IMR-90 (cell line): ENCODE measurements around the gene MRTFA. TPM values are rescaled to one million over a fixed set of nuclear protein-coding genes. Genes with fewer than 3 reads are reported as not detected.

Experiments
- ATAC-seq: fragments of 200-7000 bp; cut with Tn5 transposase; 2 replicates; pipeline ENCODE4 v1.9.1; 2020; ENCODE audit warnings: low read depth, mild to moderate bottlenecking, moderate library complexity
- BruUV-seq: library from RNA; stranded (reverse); fragments of 400-500 nt; replicated peaks from 2 replicates; lab custom pipeline; 2021; lab: Mats Ljungman, UMichigan
- CTCF ChIA-PET: fragments of 300-600 bp; formaldehyde crosslinking; extraction: SDS; loops from one replicate; lab custom pipeline; 2021; ENCODE audit warnings: antibody characterized with exemption; lab: Yijun Ruan, JAX
- POLR2A ChIA-PET: fragments of 300-600 bp; sonication (Branson Sonifier 250); formaldehyde crosslinking; loops from one replicate; lab custom pipeline; 2022; ENCODE audit warnings: antibody characterized with exemption; ENCODE audit not compliant: unreplicated experiment; lab: Charles Lee
- DNase-seq: peaks from one replicate; pipeline ENCODE4 v3.0.0; 2013
- H2AFZ ChIP-seq: replicated peaks from 2 replicates; pipeline ENCODE3; 2013; ENCODE audit warnings: low read length, mild to moderate bottlenecking; ENCODE audit not compliant: poor library complexity
- H2AK5ac ChIP-seq: 2 replicates; pipeline ENCODE4 v1.6.1; 2013; ENCODE audit warnings: low read depth, low read length, inconsistent platforms
- H2AK9ac ChIP-seq: replicated peaks from 2 replicates; pipeline ENCODE3; 2013; ENCODE audit warnings: mild to moderate bottlenecking, low read depth, low read length, moderate library complexity; ENCODE audit not compliant: poor library complexity
- H2BK120ac ChIP-seq: 2 replicates; pipeline ENCODE4 v1.6.1; 2013; ENCODE audit warnings: low read depth, low read length, inconsistent platforms
- H2BK15ac ChIP-seq: 3 replicates; pipeline ENCODE4 v1.6.1; 2013; ENCODE audit warnings: low read depth, low read length, inconsistent platforms
- H2BK20ac ChIP-seq: 2 replicates; pipeline ENCODE4 v1.6.1; 2013; ENCODE audit warnings: low read depth, mild to moderate bottlenecking, inconsistent platforms, low read length, moderate library complexity
- H2BK5ac ChIP-seq: 2 replicates; pipeline ENCODE4 v1.6.1; 2013; ENCODE audit warnings: mild to moderate bottlenecking, low read depth, low read length, inconsistent platforms; ENCODE audit not compliant: poor library complexity, severe bottlenecking
- H3K14ac ChIP-seq: replicated peaks from 2 replicates; pipeline ENCODE4 v1.6.1; 2013; ENCODE audit warnings: low read depth, low read length, inconsistent platforms
- H3K18ac ChIP-seq: 2 replicates; pipeline ENCODE4 v1.6.1; 2013; ENCODE audit warnings: low read depth, low read length, control low read depth
- H3K23ac ChIP-seq: 2 replicates; pipeline ENCODE4 v1.6.1; 2013; ENCODE audit warnings: low read depth, low read length, inconsistent platforms
- H3K27ac ChIP-seq: 2 replicates; pipeline ENCODE4 v1.5.1; 2013; ENCODE audit warnings: mild to moderate bottlenecking, control low read depth, low read length; ENCODE audit not compliant: insufficient read depth
- H3K27me3 ChIP-seq: 2 replicates; pipeline ENCODE4 v1.6.1; 2013; ENCODE audit warnings: low read length; ENCODE audit not compliant: control insufficient read depth, insufficient read depth
- H3K36me3 ChIP-seq: 2 replicates; pipeline ENCODE4 v1.6.1; 2013; ENCODE audit warnings: low read length, mixed read lengths; ENCODE audit not compliant: control insufficient read depth, insufficient read depth
- H3K4ac ChIP-seq: 2 replicates; pipeline ENCODE4 v1.6.1; 2013; ENCODE audit warnings: low read depth, low read length, inconsistent platforms
- H3K4me1 ChIP-seq: 2 replicates; pipeline ENCODE4 v1.6.1; 2013; ENCODE audit warnings: low read length, mixed read lengths; ENCODE audit not compliant: control insufficient read depth, insufficient read depth
- H3K4me2 ChIP-seq: 2 replicates; pipeline ENCODE4 v1.6.1; 2013; ENCODE audit warnings: low read depth, mild to moderate bottlenecking, control low read depth, low read length, moderate library complexity
- H3K4me3 ChIP-seq: 2 replicates; pipeline ENCODE4 v1.5.1; 2013; ENCODE audit warnings: low read depth, mild to moderate bottlenecking, control low read depth, low read length, moderate library complexity; ENCODE audit not compliant: insufficient read depth
- H3K56ac ChIP-seq: 2 replicates; pipeline ENCODE4 v1.6.1; 2013; ENCODE audit warnings: low read length, inconsistent platforms; ENCODE audit not compliant: insufficient read depth; ENCODE audit errors: extremely low read depth
- H3K79me1 ChIP-seq, 2 experiments: 2 replicates each; pipeline ENCODE4 v1.6.1; 2013; ENCODE audit warnings: low read length in 2 of 2, inconsistent platforms in 1 of 2, low read depth in 1 of 2
- H3K9ac ChIP-seq: 2 replicates; pipeline ENCODE4 v1.6.1; 2013; ENCODE audit warnings: low read depth, low read length, control low read depth
- H3K9me1 ChIP-seq: 2 replicates; pipeline ENCODE4 v1.6.1; 2013; ENCODE audit warnings: low read length, inconsistent platforms; ENCODE audit not compliant: insufficient read depth
- H3K9me3 ChIP-seq: 2 replicates; pipeline ENCODE4 v1.6.1; 2013; ENCODE audit warnings: low read length; ENCODE audit not compliant: control insufficient read depth, insufficient read depth
- H4K20me1 ChIP-seq: 2 replicates; pipeline ENCODE4 v1.6.1; 2013; ENCODE audit warnings: low read length, inconsistent platforms; ENCODE audit not compliant: insufficient read depth
- H4K5ac ChIP-seq: 2 replicates; pipeline ENCODE4 v1.6.1; 2013; ENCODE audit warnings: mild to moderate bottlenecking, low read depth, low read length, control low read depth
- H4K8ac ChIP-seq, 2 experiments: 2 replicates each; pipeline ENCODE4 v1.6.1; 2013; ENCODE audit warnings: low read depth in 2 of 2, low read length in 2 of 2, control low read depth in 1 of 2, inconsistent platforms in 1 of 2
- H4K91ac ChIP-seq: 2 replicates; pipeline ENCODE4 v1.6.1; 2013; ENCODE audit warnings: low read depth, low read length, inconsistent platforms; ENCODE audit not compliant: insufficient read depth
- CEBPB ChIP-seq: IDR thresholded peaks from 2 replicates; pipeline ENCODE4 v1.6.1; 2012; ENCODE audit warnings: low read depth, low read length, improper control_type of control experiment
- CHD1 ChIP-seq: IDR thresholded peaks from 2 replicates; pipeline ENCODE4 v1.6.1; 2012; ENCODE audit warnings: low read depth, low read length, improper control_type of control experiment
- MAFK ChIP-seq: IDR thresholded peaks from 2 replicates; pipeline ENCODE4 v1.6.1; 2012; ENCODE audit warnings: low read depth, low read length, improper control_type of control experiment
- MXI1 ChIP-seq: IDR thresholded peaks from 2 replicates; pipeline ENCODE4 v1.6.1; 2012; ENCODE audit warnings: low read depth, mild to moderate bottlenecking, low read length, moderate library complexity, borderline replicate concordance
- NFE2L2 ChIP-seq: fragments of 150-350 bp; IDR thresholded peaks from 2 replicates; pipeline ENCODE4 v1.6.1; 2016; ENCODE audit warnings: low read depth, mild to moderate bottlenecking, low read length
- POLR2A ChIP-seq: IDR thresholded peaks from 2 replicates; pipeline ENCODE4 v1.6.1; 2012; ENCODE audit warnings: mild to moderate bottlenecking, low read depth, low read length
- RAD21 ChIP-seq: IDR thresholded peaks from 2 replicates; pipeline ENCODE4 v1.6.1; 2012; ENCODE audit warnings: low read length, improper control_type of control experiment
- RCOR1 ChIP-seq: IDR thresholded peaks from 2 replicates; pipeline ENCODE4 v1.6.1; 2012; ENCODE audit warnings: mild to moderate bottlenecking, low read length, improper control_type of control experiment; ENCODE audit not compliant: insufficient replicate concordance
- WGBS, 2 experiments: methylation state at CpG; one replicate each; pipeline versions ENCODE4 v1.1.5 to v1.1.7; 2013; ENCODE audit warnings: missing lambda C conversion rate in 2 of 2; ENCODE audit not compliant: insufficient read length in 1 of 2; ENCODE audit errors: extremely low coverage in 2 of 2; 5-methylcytosine and 5-hydroxymethylcytosine counted together
- dilution Hi-C: fragments of 300-500 bp; cut with HindIII; formaldehyde crosslinking; loops from one replicate; pipeline ENCODE4 v1.14.3; 2018; ENCODE audit warnings: low sequenced_read_pairs; ENCODE audit not compliant: unreplicated experiment
- in situ Hi-C: fragments of 300-500 bp; cut with MboI; formaldehyde crosslinking; loops from 3 replicates; pipeline ENCODE4 v1.14.3; 2019; ENCODE audit warnings: low sequenced_read_pairs, inconsistent platforms, mixed read lengths
- intact Hi-C: fragments of 100-400 bp; cut with micrococcal nuclease; formaldehyde crosslinking; loops from 2 replicates; pipeline ENCODE4 v1.10.0; 2022
- polyA plus RNA-seq, 3 experiments: library from polyadenylated mRNA; depleted of rRNA; stranded (reverse); fragments of >200 nt; gene quantifications; 2 replicates each; pipeline ENCODE4 v1.2.3, GENCODE V29; 2012; ENCODE audit warnings: low replicate concordance in 1 of 3
- total RNA-seq: library from RNA; depleted of rRNA; stranded (reverse); fragments of >200 nt; gene quantifications from 2 replicates; pipeline ENCODE4 v1.2.3, GENCODE V29; 2012

MRTFA gene
- total and polyA plus RNA-seq, 2 of the 4 experiments (the other 2 are of a cell fraction) = 12.5 to 17.2 TPM

- Histone ChIP-seq H3K4me2 (no peak overlapping the region), H3K4ac (no peak overlapping the region), H2AK5ac (peak overlapping the region; percentile 75), H2BK15ac (no peak overlapping the region), H2BK120ac (no peak overlapping the region; the same call in 1 of the 2 replicates), H4K20me1 (no peaks in the 10 kb centered on the region), H3K23ac (no peak overlapping the region), H2BK20ac (no peak overlapping the region), H3K79me1 (no peaks in the 10 kb centered on the region), H3K9ac (no peak overlapping the region), H4K91ac (no peak overlapping the region), H2BK5ac (no peak overlapping the region), H3K56ac (no peak overlapping the region), H2AK9ac (no peak overlapping the region), H4K5ac (no peak overlapping the region; the same call in 1 of the 2 replicates), H3K4me3 (no peak overlapping the region), H3K18ac (0 out of 2 replicates have a peak overlapping the region, but pooled peaks have one; percentile 59), H3K14ac (no peak overlapping the region), H2AFZ (no peak overlapping the region), H3K4me1 (peaks cover 12% of the 10 kb centered on the region), H3K27ac (no peak overlapping the region), H3K9me3 (no peaks in the 10 kb centered on the region), H4K8ac (no peak overlapping the region), H3K27me3 (no peaks in the 10 kb centered on the region), H3K9me1 (no peaks in the 10 kb centered on the region), H3K36me3 (no peaks in the 10 kb centered on the region)
- intact Hi-C loops (no loop called here), in situ Hi-C loops (no loop called here), dilution Hi-C loops (no loop called here)
- ChIA-PET CTCF (interaction anchor here (1.3 kb wide), 1 partner anchor 13 kb away, joined by 3 read pairs; no protein-coding TSS in a partner anchor), POLR2A (no interaction called here)
- no CpG with 5 or more reads among the region's 2 CpGs for WGBS, 2 experiments
- BruUV-seq = no TSS peak
- no peak for DNase-seq
- TF ChIP-seq RAD21 (no peak), MAFK (no peak), CEBPB (no peak), MXI1 (no peak), POLR2A (no peak), RCOR1 (no peak), CHD1 (no peak), NFE2L2 (no peak)
- ATAC-seq = no peak
These were observed 33.5 kb upstream of the MRTFA start for GRCh38 chr22:40670058-40670457.
